ENCODE measurements around the gene PIAS4. TPM values are rescaled to one million over a fixed set of nuclear protein-coding genes. Genes with fewer than 3 reads are reported as not detected.
A peak's percentile ranks its signal among the peaks of the same experiment; 100 is the strongest.
"Not testable (repeated sequence)": the region's sequence is repeated elsewhere in the genome, so short reads cannot be mapped to it uniquely, and the experiment has no call there.

Gene PIAS4, protein sequence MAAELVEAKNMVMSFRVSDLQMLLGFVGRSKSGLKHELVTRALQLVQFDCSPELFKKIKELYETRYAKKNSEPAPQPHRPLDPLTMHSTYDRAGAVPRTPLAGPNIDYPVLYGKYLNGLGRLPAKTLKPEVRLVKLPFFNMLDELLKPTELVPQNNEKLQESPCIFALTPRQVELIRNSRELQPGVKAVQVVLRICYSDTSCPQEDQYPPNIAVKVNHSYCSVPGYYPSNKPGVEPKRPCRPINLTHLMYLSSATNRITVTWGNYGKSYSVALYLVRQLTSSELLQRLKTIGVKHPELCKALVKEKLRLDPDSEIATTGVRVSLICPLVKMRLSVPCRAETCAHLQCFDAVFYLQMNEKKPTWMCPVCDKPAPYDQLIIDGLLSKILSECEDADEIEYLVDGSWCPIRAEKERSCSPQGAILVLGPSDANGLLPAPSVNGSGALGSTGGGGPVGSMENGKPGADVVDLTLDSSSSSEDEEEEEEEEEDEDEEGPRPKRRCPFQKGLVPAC
- 10 to 100 TPM; 33.5 to 39.4 (median 38.1) TPM for polyA plus RNA-seq (ENCODE audit: insufficient read length in 4 of 4)

DNA sequence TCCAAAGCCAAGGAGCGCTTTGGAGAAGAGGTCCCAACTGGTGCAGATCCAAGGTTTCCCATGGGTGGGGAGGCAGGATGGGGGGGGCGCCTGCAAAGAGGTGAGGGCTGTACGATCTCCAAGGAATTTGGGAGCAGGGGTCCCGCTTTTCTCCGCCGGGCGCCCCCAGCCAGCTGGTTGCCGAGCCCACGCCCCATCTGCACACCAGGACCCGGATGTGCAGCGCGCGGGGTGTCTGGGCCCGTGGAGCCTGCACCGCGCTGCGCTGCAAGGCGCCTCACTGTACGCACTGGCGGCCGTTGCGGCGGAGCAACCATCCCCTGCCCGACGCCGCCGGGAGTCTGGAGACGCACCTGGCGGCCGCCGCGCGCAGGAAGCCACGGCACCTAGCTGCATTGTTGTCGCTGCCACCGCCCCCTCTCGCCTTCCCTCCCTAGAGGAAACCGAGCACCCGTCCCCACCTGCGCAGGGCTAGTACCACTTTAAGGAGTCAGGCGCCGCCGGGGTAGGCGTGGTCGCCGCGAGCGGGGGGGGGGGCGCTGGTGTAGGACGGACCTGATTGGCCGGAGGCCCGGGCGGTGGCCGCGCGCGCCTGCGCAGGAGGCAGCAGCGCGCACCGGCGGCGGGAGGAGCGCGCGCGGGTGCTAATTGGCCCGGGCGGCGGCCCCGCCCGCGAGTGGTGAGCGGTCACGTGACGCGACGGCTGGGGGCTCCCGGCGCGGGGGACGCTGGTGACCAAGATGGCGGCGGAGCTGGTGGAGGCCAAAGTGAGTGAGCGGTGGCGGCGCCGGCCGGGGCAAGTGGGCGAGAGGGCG lies at the start of gene PIAS4:
TSS of gene PIAS4 (plus strand) at position 716 of the 815 bp plus-strand sequence. CDS start at position 741, 25 bp downstream.
- DNase-seq (ENCODE audit: low read depth in 4 of 4, low spot score in 3 of 4), result peak; percentile 87 to 95 (median 94)

DNA sequence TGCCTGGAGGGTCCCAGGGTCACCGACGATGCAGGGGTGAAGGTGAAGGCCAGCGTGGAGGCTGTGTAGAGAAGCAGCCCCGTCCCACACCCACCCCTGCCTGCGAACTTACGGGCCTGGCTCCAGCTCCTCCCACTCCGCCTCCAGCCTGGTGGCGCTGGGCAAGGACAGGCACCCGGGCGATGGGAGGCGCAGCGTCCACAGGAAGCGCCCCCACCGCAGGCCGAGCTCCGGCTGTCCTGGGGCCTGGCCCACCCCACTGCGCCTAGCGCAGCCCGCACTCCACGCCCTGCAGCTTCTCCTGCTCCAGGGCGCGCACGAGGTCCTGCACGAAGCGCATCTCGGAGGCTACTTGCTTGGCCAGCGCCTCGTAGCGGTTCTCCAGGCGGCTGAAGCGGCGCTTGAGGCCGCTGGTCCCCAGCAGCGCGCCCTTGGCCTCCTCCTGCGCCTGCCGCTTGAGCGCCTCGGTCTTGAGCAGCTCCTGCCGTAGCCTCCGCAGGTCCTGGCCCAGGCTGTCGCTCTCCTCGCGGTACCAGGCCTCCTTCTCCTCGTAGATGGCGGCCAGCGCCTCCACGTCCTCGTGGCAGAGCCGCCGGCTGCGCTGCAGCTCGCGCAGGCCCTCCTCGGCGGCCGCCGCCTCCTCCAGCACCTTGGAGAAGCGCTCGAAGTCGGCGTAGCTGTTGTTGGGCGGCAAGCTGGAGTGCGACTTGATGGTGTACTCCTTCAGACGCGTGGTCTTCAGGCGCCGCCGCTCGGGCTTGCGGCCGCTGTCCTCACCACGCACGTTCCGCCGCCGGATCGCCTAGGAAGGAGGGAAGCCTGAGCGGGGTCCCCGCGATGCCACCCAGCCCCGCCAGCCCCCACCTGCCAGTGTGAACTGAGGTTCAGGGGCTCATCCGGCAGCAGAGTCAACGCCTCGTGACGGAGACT lies 48.4 kb upstream of the PIAS4 start:
- no peak for DNase-seq (ENCODE audit: low read depth in 4 of 4, low spot score in 3 of 4)

DNA sequence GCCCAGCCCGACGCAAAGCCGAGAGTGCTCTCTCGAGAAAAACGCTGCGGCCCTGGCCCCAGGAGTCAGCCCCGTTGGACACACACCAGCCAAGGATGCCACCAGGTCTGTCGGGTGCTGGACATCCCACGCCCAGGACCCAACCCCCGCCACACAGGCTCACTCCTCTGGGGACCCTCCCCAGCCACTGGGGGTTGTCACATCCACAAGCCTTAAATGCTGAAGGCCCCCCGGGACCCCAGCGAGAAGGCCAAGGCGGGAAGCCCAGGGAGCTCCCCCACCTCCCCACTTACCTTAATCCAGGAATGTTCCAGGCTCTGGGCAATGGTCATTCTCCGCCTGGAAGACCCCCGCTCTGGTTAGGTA lies 47.8 kb upstream of the PIAS4 start:
- DNase-seq (ENCODE audit: low read depth in 4 of 4, low spot score in 3 of 4), result no peak

DNA sequence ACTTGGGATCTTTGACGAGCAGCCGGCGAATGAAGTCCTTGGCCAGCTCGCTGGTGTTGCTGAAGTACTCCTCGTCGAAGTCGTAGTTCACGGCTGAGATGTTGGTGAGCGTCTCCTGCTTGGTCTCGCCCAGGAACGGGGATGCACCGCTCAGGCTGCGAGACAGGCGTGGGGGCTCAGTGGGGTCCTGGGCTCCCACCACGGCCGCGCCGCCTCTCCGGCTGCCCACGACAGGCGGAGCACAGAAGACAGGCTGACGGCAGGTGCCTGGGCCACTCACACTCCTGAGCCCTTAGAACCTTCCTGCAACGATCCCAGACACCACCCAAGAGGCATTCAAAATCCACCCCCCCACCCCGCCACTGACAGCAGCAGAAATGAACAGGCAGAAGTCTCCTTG lies 46.5 kb upstream of the PIAS4 start:
- no peak for DNase-seq (ENCODE audit: low read depth in 4 of 4, low spot score in 3 of 4)

DNA sequence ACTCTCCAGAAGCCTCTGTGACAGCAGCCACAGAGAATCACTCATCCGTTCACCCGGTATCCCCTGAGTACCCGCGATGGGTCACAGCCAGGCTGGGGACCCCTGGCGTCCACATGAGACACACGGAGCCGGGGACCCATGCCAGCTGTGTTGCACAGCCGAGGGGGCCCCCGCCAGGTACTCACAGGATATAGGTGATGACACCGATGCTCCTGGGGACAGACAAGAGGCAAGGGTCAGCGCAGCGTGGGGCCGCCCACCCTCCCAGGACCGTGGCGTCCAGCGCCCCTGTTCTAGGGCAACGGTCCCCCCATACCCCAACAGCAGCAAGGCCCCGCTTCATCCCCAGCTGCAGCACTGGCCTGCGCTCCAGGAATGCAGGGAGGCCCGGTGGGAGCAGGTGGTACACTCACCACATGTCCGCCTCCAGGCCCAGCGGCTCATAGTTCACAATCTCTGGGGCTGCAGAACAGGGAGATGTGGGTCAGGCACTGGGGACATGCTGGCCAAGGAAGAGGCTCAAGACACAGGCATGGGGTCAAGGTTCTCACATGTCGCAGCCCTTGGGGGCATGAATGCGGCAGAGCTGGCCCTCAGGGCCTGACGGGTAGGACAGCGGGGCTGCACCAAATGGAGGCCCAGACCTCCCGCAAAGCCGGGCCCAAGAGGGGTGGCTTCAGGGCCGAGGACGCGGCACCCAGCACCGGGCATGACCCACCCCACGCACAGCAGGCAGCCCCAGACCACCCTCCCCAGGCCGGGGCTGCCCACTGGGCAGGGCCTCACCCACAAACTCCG lies 43.9 kb upstream of the PIAS4 start:
- no peak for DNase-seq (ENCODE audit: low read depth in 4 of 4, low spot score in 3 of 4)

DNA sequence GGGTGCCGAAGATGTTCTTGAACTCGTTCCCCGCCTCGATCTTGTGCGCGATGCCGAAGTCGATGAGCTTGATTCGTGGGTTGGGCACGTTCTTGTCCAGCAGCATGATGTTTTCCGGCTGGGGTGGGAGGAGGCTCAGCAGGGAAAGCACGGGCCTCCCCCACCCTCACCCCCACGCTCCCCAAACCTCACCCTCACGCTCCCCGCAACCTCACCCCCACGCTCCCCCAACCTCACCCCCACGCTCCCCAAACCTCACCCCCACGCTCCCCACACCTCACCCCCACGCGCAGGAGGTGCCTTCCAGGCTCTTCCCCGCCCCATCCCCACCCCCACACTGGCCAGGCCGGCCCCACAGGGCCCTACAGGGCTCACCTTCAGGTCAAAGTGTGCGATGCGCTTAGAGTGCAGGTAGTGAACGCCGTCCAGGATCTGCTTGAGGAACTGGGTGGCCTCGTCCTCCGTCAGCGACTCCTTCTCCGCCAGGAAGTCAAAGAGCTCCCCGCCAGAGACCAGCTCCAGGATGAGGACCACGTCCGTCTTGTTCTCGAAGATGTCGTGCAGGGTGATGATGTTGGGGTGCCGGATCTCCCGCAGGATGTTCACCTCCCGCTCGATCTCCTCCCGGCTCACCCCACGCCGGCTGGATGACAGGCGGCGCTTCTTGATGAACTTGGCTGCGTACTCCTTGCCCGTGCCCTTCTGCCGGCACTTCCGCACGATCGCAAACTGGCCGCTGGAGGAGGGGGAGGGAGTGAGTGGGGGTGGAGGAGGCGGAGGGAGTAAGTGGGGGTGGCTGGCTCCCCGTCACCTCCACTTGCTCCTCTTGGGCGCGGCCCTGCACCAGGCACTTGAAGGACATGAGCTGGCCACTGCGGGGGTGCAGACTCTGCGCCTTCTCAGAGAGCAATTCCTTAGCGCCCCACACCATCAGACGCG lies 43.0 kb upstream of the PIAS4 start:
- no peak for DNase-seq (ENCODE audit: low read depth in 4 of 4, low spot score in 3 of 4)

DNA sequence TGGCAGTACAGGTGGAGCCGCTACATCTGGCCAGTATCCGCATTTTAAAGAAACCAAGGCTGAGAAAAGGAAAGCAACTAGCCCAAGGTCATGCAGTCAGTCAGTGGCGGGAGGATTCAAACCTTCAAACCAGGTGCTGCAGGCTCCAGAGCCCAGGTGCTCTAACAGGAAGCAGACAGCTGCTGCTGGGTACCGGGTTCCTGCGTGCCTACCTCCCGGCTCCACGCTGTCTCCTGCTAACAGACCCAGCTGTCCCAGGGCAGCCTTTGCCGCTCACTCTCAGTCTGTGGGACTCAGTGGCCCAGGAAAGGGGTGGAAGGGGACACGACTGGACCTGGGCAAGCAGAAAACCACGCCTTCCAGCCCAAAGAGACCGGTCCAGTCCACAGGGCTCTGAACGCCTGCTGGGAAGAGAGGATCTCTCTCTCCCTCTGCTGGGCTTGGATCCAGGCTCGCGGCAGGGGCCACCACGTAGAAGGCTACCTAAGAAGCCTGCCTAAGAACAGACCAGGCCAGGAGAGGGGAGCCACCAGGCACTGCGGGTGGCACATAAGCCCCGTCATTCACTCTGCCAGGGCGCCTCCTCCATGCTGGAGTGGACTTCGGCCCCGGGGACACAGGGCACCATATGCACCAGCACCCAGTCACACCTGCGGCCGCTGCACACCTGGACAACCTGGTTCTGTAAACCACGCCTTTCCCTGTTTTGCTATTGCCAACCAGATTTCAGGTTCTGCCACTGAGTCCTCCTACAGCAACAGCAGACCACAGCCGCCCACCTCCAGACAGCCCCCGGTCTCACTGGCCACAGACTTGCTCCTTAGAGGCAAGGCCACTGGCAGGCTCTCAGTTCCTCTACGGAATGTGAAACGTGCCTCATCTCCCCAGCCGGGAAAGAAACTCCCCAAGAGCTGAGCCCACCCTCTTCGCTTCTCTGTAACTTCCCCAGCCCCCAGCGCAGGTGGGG lies 41.2 kb upstream of the PIAS4 start:
- no peak for DNase-seq (ENCODE audit: low read depth in 4 of 4, low spot score in 3 of 4)

DNA sequence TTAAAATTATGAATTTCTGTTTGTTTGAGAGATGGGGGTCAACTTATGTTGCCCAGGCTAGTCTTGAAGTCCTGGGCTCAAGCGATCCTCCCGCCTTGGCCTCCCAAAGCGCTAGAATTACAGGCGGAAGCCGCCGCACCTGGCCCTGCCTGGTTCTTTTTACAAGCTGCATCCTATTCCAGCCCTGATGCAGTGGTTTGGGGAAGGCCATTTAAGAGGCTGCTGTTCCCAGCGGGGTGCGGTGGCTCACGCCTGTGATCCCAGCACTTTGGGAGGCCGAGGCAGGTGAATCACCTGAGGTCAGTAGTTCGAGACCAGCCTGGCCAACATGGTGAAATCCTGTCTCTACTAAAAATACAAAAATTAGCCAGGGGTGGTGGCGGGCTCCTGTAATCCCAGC lies 39.6 kb upstream of the PIAS4 start:
- not testable (repeated sequence) for DNase-seq (ENCODE audit: low read depth in 4 of 4, low spot score in 3 of 4)

DNA sequence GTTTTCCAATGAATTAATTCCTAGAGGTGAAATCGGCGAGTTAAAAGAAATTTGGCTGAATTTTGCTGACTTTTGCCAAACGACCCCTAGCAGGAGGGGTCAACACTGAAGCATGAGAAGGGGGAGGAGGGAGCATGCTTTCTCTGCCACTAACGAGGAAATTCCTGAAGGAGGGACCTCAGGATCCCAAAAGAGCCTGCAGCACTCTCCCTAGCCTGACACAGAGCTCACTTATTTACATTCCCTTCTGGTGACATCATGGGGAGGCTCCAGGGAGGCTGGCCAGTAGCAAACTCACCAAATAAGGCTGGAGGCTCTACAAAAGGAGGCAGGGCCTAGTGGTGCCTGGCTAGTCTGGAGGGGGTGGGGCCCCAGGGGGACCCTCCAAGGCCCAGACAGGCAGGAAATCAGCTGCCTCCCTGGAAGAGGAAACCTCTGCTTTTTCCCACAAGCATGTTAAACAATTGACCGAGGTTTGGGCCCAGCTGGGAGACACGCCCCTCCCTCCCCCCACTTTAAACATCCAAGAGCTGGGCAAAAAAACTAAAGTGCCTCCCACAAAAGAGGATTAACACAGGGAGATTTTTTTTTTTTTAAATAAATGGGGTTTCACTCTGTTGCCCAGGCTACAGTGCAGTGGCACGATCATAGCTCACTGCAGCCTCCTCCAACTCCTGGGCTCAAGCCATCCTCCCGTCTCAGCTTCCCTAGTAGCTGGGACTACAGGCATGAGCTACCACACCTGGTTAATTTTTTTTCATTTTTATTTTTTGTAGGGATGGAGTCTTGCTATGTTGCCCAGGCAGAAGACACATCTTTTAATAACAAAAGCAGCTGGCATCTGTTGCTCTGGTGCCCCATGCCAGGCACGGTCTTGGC lies 38.7 kb upstream of the PIAS4 start:
- DNase-seq (ENCODE audit: low read depth in 4 of 4, low spot score in 3 of 4), result peak; percentile 55 to 86 (median 84)

DNA sequence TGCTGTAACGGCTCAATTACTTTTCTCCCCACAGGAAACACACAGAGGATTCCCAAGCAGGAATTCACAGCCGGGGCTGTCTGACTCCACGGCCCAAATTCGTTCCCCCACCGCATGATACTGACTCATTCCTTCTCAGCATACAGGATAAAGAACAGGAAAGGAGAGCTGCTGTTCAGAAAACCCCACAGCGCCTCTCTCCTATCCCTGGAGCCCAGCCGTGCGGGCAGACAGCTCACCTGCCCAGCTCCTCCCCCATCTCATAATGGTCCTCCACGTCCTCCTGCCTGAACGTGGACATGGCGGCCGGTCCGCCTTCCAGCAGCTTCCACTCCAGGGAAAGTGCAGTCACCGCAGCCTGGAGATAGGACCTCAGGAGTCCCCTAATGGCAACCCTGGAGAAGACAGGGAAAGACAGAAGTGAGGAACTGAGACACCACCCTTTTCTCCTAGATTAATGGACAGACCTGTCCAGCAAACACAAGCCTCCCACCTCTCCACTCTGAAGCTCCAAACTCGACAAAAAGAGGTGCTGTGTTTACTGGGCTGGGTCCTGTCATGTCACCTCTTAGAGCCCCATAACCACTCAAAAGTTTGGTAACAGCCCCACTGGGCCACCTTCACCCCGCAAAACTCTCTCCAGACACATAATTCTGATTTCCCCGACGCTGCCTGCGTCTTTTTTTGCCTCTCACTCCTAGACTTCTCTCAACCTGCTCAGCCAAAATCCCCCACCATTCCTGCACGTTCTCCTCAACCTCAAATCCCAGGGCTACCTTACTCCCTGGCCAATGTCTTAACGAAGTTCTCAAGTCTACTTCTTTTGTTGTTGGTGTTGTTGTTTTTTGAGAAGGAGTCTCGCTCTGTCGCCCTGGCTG lies 37.9 kb upstream of the PIAS4 start:
- DNase-seq (ENCODE audit: low read depth in 4 of 4, low spot score in 3 of 4), result no peak

DNA sequence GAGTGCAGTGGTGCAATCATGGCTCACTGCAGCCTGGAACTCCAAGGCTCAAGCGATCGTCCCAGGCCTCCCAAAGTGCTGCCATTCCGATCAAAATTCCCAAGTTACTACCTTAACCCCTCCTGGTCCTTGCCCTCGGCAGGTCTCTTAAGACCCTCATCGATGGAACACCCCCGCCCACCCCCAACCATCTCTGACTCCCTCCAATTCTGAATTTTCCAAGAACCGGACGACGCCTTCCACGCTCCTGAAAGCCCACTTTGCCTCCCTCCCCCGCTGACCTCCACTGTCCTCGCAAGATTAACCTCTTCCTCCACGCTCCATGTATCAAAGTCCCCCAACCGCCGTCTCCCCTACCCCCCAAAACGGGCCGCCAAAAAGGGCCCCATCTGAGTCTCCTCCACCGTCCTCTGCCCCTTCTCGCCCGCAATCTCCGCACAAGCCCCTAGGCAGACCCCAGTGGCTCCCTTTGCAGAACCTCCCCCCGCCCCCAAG lies 37.2 kb upstream of the PIAS4 start:
- no peak for DNase-seq (ENCODE audit: low read depth in 4 of 4, low spot score in 3 of 4)

DNA sequence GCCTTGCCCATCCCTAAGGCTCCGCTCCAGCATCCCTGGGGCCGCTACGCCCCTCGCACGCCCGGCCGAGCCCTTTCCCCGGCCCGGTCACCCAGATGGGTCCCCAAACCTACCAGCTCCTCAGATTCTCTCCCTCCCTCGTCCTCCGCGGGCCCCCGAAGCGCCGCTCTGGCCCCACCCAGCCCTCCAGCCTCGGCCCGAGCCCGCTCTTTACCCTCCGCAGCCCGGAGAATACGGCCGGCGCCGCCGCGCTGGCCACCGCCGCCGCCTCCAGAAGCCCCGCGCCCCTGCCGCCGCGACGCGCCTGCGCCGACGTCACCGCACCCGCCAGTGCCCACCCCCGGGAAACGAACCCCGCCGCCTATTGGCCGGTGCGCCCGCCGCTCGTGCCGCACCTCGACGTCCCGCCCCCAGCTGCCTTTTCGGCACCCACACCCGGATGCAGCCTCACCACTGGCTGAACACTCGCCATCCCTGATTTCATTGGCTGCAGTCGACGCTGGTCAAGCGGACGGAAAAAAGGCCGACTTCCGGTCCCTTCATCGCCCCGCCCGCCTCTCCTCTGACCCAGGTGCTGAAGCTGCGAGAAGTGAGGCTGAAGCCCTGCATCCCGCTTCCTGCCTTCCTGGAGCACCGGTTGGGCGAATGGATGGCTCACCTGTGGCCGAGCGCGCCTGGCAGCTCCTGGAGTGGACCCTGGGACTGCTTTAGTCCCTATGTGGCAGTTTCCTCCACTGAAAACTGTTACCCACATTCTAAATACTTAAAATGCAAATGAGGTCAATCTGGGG lies 36.5 kb upstream of the PIAS4 start, which contains the start of gene DAPK3:
TSS of gene DAPK3 (minus strand) at position 292 of the 791 bp plus-strand sequence. CDS start 1,364 bp downstream, outside the sequence.
- peak; percentile 89 to 95 (median 92) for DNase-seq (ENCODE audit: low read depth in 4 of 4, low spot score in 3 of 4)

DNA sequence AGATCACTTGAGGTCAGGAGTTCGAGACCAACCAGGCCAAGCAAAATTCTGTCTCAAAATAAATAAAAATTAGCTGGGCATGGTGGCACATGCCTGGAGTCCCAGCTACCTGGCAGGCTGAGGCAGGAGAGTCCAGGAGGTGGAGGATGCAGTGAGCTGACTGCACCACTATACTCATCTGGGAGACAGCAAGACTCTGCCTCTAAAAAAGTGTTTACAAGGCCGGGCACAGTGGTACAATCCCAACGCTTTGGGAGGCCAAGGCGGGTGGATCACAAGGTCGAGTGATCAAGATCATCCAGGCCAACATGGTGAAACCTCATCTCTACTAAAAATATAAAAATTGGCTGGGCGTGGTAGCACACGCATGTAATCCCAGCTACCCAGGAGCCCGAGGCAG lies 32.4 kb upstream of the PIAS4 start:
- no peak for DNase-seq (ENCODE audit: low read depth in 4 of 4, low spot score in 3 of 4)

DNA sequence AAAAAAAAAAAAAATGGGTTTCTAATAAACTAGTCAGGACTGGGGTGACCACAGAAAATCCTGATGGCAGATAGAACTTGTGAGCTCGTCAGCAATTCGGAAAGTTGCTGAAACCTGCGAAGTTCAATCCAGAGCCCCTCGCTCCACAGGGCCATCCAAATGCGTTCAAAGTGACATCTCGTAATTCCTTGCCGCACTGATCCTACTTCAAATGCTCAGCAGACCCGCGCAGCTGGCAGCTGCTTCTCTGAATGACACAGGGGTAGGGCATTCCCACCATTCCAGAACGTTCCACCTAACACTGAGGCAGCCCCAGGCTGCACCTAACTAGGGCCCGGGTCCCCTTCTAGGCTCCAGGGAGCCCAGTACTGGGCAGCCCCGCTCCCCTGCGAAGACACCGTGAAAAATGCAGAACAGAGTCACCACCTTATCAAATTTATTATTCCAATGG lies 31.9 kb upstream of the PIAS4 start:
- no peak for DNase-seq (ENCODE audit: low read depth in 4 of 4, low spot score in 3 of 4)

All from right renal pelvis (tissue), 4 donors.